Tongue (tissue), 2 donors: ENCODE results near the gene LRCH4. TPM values are rescaled to one million over a fixed set of nuclear protein-coding genes. Genes with fewer than 3 reads are reported as not detected.

Source experiments
- DNase-seq: peaks from one replicate; pipeline ENCODE4 v3.0.0-alpha.2; 2015
- total RNA-seq: library from RNA; depleted of rRNA; stranded (reverse); fragments of >200 nt; gene quantifications from one replicate; pipeline ENCODE4 v1.2.3, GENCODE V29; 2014

Gene LRCH4
- total RNA-seq, 1 donor from 2014 or later: 30.1 TPM

DNA sequence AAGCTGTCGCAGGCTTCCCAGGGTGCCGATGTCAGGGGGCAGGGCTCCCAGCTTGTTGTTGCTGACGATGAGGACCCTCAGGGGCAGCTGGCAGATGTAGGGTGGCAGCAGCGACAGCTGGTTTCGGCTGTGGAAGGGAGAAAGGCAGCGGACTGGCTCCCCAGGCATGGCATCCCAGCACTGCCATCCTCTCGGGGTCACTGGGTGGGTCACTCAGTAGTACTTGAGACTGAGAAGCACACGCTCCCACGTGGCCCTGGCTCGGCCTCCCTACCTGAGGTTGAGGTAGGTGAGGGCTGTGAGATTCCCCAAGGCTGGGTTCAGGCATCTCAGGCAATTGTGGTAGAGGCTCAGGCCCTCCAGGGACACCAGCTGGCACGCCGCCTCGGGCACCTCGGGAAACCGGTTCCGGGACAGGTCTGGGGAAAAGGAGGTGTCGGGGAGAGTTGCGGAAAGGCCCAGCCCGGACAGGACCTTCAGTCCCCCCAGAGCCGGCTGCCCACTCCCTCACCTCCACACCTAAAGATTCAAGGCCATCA, 3.8 kb downstream of the LRCH4 start:
- no peak for DNase-seq

DNA sequence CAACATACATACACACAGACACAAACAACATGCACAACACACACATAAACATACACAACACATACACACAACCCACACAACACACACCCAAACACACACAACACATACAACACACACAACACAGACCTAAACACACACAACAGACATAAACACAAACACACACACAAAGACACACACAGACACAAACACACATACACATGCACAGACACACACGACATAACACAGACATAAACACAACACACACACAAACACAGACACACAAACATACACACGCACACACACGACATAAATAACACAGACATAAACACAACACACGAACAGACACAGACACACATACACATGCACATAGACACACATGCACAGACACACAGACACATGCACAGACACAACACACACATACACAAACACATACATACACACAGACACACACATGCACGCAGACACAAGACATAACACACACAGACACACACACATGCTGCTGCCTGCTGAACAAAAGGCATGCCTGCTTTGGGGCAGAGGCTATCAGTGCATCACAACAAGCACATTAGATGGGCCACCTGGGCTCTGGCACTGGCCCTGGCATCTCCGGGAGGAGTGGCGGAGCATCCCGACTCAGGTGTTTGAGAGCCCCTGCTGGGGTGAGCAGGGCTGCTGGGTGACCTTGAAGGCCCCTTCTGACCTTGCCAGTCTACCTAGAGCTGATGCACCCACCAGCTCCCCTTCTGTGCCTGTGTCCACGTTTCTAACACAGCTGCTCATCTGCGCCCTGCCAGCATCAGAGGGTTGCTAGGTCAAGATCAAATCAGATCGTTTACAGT, 5.3 kb downstream of the LRCH4 start:
- no peak for DNase-seq

DNA sequence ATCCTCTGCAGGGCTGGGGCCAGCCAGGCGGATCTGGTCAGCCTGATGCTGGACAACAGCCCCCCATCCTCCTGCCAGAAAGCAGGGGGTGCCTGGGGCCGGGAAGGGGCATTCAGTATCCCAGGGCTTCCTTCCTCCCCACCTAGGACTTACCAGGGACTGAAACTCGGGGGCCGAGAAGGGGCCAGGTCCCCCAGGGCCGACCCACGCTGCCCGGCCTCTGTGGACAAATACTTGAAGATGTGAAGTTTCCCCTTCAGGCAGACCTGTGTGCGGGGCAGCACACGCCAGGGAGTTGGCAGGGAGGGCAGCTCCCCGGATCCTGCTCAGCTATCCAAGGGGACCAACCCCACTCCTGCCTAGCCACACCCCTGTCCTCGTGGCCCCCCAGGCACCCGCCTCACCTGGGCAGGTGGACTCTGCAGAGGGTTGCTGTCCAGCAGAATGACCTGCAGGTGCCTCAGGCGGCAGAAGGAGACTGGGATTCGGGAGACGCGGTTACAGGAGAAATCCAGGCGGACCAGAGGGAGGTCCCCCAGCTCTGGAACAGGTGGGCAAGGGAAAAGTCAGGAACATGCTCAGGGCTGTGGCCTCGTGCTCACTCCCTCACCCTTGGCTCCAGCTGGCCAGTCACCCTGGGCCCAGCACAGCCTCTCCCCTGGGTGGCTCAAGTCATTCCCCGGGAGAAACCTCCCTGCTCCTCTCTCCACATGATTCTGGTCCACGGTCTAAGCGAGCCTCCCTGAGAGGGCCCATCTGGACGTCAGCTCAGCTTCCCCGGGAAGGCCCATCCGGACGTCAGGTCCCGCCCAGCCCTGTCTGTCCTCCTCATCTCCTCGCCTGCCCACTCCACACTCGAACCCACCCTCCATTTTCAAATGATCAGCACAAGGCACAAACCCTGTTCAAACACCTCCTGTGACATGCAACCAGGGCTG, 7.4 kb downstream of the LRCH4 start:
- no peak for DNase-seq

DNA sequence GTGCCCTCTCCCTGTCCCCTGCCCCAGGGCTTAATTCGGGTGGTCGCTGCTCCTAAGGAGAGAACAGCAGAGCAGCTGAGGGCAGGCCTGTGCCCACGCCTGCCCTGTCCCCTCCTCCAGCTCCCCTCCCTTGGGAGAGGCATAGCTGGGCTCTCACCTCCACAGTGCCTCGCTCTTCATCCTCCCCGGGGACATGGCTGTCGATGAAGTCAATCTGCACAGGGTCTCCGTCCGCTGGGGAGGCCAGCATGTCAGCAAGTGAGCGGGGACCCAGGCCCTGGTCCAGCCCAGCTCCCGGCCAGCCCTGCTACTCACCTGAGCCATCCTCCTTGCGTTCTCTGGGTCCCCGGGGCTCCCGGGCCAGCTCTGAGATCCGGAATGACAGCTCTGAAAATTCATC, 8.4 kb downstream of the LRCH4 start:
- no peak for DNase-seq

DNA sequence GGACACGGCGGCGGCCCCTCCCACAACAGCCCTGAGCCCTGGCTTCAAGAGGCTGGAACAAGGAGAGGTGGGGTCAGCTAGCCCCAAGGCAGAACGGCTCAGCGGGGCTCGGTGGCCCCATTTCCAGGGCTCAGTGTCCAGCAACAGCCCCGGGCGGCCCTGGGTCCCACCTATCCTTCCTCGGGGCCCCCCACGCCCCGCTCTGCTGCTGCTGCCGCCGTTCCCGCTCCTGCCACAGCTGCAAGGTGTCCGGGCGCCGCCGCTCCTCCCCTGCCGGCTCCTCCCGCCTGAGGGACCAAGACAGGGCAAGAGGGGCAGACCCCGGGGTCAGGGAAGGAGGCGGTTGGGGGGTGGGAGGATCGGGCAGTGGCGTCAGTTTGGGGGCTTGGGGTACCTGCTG, 8.8 kb downstream of the LRCH4 start:
- DNase-seq: no peak

DNA sequence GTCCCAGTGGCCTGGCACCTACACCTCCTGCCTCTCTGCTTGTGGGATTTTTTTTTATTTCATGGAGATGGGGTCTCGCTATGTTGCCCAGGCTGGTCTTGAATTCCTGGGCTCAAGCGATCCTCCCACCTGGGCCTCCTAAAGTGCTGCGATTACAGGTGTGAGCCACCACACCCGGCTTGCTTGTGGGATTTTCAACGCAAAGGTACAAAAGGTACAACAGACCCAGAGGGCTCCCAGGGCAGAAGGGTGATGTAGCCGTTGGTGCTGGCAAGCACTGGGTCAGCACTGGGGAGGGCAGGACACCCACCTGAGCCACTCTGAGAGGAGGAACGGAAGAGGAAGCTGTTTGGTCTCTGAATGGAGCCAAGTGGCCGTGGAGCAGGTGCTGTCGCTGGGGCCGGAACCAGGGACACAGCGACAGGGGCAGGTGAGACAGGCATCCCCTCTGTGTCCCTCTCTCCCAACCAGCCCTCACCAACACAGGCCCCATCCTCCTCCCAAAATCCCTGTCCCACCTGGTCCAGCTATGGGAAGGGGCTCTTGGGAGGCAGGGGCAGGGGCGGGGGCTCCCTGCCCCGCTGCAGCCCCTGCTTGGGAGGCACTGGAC, 9.4 kb downstream of the LRCH4 start:
- no peak for DNase-seq

DNA sequence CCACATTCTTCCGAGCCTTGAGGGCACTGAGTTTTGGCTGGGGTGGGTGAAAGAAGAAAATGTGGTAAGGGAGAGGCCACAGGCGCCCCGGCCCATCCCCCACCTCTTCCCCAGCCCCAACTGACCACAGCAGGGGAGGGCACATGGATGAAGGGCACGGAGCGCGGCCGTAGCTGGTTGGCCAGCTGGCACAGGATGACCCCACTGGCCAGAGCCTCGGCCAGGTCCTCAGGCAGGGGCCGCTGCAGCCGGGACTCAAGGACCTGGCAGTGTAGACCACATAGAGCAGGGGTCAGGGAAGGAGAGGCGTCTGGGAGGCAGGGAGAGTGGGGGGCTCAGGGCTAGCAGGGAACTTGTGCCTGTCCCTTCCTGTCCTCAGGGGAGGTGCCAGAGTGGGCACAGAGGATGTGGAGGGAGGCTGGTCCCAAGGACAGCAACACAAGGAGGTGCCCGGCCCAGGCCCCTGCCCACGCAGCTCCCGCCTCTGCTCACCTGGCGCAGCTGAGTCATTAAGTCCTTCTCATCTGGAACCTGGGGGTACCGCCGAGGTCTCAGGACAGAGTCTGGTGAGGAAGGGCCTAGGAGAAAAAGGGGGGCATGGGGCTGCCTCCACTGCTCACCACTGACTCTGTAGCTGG, 10.1 kb downstream of the LRCH4 start:
- no peak for DNase-seq

DNA sequence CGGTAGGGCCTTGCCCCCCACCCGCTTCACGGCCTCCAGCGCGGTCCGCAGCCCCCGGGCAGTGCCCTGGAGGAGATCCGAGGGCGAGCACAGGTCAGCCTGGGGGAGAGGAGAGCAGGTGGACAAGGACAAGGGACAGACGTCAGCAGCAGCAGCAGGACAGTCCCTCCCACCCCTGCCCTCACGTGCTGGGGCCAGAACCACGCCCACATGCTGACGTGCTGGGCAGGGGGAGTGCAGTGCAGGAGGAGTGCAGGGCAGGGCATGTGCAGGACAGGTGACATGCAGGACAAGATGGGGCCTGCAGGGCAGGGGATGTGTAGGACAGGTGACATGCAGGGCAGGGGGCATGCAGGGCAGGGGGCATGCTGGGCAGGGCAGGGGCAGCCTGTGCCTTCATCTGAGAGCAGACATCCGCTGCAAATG, 10.7 kb downstream of the LRCH4 start:
- DNase-seq: no peak

DNA sequence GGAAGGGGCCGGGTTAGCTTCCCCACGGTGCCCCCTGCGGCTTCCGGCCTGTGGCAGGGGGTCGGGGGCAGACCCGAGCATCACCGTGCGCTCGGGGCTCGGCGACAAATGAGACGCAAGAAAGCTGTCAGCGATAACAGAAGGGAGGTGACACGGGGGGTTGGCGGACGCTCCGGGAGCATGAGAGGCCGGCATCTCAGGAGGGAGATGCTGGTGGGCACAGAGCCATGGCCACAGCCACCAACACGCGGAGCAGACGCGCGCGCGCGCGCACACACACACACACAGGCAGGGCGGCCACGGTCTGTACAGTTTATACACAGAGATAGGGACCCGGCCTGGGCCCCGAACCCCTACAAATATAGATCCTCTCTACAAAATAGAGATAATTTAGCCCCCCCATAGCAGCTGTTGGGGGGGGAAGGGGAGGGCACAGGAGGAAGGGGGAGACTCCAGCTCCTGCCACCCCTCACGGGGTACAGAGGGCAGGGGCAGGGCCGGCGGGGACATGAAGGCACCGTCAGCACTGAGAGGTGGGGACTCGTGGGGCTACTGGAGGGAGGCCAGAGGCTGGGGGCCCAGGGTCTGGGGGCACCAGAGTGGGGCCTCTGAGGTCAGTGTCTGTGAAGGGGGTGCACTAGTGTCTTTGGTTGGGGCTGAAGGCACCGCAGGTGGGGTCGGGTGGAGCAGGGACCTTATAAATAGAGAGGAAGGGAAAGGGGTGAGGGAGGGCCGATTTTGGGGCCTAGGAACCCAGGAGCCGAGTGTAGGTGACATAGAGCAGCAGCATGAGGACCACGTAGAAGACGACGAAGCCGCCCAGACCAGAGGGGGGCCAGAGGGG, 11.3 kb downstream of the LRCH4 start:
- DNase-seq: no peak

DNA sequence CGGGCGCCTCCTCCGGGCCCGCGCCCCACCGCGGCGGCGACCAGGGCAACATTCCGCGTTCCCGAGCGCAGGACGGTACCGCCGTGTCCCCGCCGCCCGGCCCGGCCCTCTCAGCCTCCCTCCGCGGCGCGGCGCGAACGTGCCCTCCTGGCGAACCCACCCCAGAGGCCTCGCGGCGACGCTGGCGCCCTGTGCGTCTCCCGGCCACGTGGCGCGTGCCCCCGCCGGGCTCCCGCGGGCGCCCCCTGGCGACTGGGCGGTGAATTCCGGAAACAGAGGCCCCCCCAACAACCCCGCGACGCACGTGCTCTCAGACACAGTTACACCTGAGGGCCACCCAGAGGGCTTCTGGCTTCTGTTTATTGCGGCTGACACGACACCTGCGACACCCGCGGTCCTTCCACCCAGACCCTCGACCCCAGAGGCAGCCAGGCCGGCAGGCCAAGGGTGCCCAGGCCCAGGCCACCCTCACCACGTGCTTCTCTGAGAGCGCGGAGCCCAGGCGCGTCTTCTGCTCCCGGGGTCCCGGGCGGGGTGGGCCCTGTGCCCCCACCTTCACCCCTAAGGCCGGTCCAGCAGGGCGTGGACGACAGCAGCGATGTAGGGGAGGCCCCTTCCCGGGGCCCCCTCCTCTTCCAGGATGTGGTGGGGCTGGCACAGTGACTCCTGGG, 12.1 kb downstream of the LRCH4 start, which contains the start of gene SAP25:
Gene SAP25 (minus strand): TSS at position 210 of the 671 bp plus-strand sequence. CDS start 158 bp downstream, at position 52.
- DNase-seq: no peak

DNA sequence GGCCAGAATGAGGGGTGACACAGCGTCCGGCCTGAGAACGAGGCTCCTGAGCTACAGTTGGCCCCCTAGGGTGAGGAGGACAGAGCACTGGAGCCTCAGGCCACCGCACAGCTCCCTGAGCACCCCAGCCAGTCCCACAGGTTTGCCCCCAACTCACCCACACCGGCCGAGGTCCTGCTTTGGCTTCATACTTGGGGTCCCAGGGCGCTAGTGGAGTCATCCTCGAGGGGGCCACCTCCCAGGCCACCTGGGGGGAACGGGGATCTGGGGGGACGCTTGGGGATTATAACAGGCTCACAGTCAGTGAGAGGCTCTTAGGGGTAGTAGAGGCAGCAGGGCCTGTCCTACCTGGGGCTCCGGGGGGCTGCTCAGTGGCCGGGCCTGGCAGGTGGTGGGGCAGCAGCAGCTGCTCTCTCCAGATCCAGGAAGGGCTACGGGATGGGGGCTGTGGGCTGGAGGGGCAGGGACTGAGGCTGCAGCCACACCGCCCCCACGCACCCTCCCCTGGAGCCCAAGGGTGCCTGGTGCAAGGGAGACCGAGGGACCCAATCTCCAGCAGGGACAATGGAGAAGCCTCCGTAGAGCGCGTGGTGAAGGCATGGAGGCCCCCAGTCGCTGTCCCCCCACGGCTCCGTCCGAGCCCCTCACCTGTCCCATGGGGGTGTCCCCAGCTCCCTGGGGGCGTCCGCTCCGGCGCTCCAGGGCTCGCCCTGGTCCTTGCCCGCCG, 12.8 kb downstream of the LRCH4 start:
- DNase-seq: no peak

DNA sequence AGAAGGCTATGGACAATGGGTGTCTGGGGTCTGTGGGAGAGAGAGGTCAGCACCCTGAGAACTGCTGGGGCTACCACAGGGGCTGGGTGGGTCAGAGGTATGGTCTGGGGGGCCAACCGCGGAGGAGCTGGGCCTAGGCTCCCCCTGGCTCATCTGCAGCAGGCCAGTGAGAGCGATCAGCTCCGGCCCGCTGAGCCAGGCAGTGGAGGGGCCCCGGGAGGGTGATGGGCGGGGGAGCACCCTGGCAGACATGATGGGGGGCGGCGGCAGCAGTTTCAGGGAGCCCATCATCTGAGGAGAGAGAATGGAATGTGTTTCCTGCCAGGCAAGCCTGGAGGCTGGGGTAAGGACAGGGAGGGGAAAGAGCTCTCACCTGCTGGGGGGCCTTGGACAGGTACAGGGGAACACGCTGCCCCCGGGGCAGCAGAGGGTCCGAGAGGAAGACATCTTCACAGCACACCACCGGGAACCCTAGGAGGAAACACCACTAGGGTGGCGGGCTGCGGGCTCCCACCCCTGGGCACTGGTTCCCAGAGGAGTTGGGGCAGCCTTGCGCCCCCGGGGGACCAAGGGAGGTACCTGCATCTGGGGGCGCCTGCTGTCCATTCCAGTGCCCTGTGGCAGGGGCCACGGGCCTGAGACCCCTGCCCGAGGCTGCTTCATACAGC, 13.5 kb downstream of the LRCH4 start:
- no peak for DNase-seq

DNA sequence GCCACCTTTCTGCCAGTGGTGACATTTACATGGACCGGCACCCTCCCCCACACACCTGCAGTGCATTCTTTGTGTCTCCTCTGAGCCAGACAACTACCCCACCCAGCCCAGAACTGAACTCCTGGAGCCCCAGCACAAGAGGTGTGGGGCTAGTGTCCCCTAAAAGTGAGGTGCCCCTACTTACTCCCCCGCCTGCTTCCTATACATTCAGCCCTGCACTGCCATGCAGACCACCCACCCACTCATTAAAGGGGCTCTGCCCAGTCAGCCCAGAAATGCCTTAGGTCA, 14.2 kb downstream of the LRCH4 start:
- no peak for DNase-seq

DNA sequence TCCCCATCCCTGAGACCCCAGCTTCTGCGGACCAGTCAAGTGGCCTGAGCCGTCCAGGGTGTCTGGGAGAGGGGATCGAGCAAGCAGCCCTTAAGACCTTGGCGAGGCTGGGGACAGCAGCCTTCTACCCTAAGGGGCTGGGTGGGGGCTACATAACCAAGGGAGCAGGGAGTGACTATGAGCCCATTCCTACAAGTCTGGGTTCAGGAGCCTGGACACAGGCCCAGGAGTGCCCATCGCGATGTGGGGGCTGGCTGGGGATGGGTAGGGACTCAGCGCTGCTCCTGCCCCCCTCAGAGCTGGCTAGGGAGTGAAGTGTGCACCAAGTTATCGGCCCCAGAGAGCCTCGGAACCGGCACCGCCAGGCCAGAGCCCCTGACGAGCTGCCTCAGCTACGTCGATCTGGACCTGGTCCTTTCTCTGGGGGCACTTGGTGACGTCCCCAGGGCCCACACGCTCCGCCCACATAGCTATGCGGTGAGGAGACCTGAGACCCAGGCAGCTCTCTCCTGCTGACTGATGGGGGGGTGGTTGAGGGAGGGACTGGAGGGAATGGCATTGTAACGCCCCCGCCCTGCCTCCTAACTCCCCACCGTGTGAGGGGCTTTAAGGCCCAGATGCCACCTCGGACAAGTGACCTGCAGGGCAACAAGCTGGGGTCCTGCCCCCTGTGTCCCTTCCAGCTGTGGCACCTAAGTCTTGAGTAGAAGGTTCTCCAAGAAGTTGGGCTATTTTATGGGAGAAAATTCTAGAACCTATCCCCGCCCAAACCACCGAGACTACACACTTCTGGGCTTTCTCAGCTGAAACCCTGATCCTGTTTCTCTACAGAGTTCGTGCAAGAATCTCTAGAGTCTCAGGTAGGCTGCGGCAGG, 14.7 kb downstream of the LRCH4 start:
- no peak for DNase-seq

DNA sequence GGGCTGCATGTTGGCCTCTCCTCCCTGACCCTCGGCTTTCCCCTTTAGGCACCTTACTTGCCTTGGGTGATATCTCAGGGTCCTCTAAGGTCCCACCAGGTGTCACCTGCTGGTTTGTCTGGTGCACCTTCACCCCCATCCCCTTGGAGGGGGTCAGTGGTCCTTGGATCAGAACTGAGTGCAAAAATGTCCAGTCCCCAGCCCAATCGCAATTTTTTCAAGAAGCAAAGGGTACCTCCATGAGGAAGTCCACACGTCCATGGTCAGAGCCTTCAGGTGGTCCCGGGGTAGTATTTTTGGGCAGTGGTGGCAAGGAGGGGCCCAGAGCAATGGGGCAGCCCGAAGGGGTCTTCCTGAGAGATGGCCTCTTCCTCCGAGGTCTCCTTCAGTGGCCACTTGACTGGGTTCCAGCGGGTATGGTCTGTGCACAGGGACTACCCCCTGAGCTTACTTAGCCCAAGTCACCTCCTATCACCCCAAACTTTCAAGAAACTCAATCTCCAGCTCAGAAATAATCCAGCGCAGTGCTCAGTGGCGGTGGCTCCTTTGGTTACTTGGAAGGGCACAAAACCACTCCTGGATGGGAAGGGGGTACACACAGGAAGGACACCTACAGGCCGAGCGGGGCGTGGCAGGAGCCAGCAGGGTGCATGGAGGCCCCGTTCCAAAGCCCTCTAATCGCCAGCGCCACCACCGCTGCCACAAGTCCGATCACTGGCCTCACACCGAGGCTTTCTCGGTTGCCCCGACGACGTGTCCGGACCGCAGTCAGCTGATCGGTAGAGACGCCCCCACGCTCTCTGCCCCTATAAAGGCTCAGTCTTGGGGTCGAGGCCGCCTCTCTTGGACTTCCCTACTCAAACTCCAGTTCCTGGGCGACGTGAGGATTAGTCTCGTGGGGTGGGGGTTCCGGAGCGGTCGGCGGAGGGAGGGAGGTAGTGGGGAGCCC, 16.8 kb downstream of the LRCH4 start:
- peak; percentile 37 for DNase-seq

DNA sequence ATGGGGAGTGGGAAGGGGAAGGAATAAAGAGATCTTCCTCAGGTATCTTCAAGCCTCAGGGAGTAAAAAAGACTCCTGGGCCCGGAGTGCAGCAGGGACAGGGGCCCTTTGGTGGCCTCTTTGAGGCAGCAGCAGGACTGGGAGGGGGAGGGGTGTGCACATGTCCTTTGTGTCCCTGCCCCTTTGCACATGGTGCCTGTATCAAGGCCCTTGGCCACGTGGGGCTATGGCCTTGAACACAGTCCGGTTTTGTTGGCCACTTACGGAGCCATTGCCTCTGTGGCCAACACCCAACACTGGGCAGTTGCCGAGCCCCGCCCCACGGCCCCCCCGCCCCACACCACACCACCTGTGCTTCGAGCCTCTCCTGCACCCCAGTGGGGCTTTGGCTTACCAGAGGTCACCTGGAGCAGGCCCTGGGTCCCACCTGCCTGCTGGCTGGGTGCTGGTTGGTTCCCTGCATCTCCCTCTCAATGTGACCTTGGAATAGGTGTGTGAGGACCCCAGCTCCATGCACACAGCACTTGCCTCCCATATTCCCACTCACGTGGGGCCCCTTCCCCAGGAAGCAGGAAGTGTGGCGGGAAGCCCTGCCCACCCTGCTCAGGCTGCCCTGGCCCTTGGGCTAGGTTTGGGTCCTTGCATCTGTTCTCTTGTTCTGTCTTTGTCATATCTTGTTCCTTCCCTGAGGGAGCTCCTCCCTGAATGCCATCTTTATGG, 17.6 kb downstream of the LRCH4 start:
- no peak for DNase-seq
